IPS-18c (cell line): Measurements from ENCODE around the gene GAGE1.
"Not testable (repeated sequence)": the region's sequence is repeated elsewhere in the genome, so short reads cannot be mapped to it uniquely, and the experiment has no call there.

ENCODE experiments used
- H3K4me3 ChIP-seq: 2 replicates; pipeline ENCODE4 v1.7.0; 2013; ENCODE audit warnings: low read depth, mild to moderate bottlenecking, low read length, moderate library complexity; ENCODE audit not compliant: insufficient read depth
- H3K9me3 ChIP-seq: one replicate; pipeline ENCODE4 v1.6.1; 2013; ENCODE audit warnings: mild to moderate bottlenecking, low read length, moderate library complexity; ENCODE audit not compliant: control insufficient read depth, insufficient read depth

GAGE1 gene

GRCh38 chrX:49598720-49599119 lies at the start of gene GAGE1:
GAGE1 (plus strand) TSS chrX:49599020; CDS start chrX:49600175, 1,155 bp downstream.
- not testable (repeated sequence) for H3K4me3 ChIP-seq, H3K9me3 ChIP-seq

- H3K4me3 ChIP-seq, H3K9me3 ChIP-seq: not testable (repeated sequence)
Observed at GRCh38 chrX:49550989-49551388, 47.8 kb upstream of the GAGE1 start, which contains the start of gene GAGE12E. GAGE12E (plus strand) TSS chrX:49551289; CDS start chrX:49552444, 1,155 bp downstream.

- H3K4me3 ChIP-seq: not testable (repeated sequence)
Observed at GRCh38 chrX:49560542-49560941, 38.3 kb upstream of the GAGE1 start, which contains the start of gene GAGE12F. GAGE12F (plus strand) TSS chrX:49560842; CDS start chrX:49561997, 1,155 bp downstream.

GRCh38 chrX:49568728-49569127 lies 30.1 kb upstream of the GAGE1 start:
- not testable (repeated sequence) for H3K9me3 ChIP-seq, H3K4me3 ChIP-seq

More at GRCh38 chrX:49560542-49560941, 38.3 kb upstream of the GAGE1 start, which contains the start of gene GAGE12F:
- not testable (repeated sequence) for H3K9me3 ChIP-seq

GRCh38 chrX:49569152-49569551 lies 29.7 kb upstream of the GAGE1 start:
- not testable (repeated sequence) for H3K9me3 ChIP-seq, H3K4me3 ChIP-seq

- not testable (repeated sequence) for H3K9me3 ChIP-seq, H3K4me3 ChIP-seq
Observed at GRCh38 chrX:49570100-49570499, 28.7 kb upstream of the GAGE1 start, which contains the start of gene GAGE12G. GAGE12G (plus strand) TSS chrX:49570400; CDS start chrX:49571555, 1,155 bp downstream.

- not testable (repeated sequence) for H3K4me3 ChIP-seq, H3K9me3 ChIP-seq
Observed at GRCh38 chrX:49579649-49580048, 19.2 kb upstream of the GAGE1 start, which contains the start of gene GAGE12H. GAGE12H (plus strand) TSS chrX:49579949; CDS start chrX:49581104, 1,155 bp downstream.

GRCh38 chrX:49589196-49589595 lies 9.6 kb upstream of the GAGE1 start, which contains the start of gene GAGE2A:
GAGE2A (plus strand) TSS chrX:49589496; CDS start chrX:49590651, 1,155 bp downstream.
- H3K9me3 ChIP-seq, H3K4me3 ChIP-seq: not testable (repeated sequence)

- not testable (repeated sequence) for H3K9me3 ChIP-seq, H3K4me3 ChIP-seq
Observed at GRCh38 chrX:49589769-49590478, 8.9 kb upstream of the GAGE1 start.

GRCh38 chrX:49590488-49590887 lies 8.3 kb upstream of the GAGE1 start:
- not testable (repeated sequence) for H3K4me3 ChIP-seq, H3K9me3 ChIP-seq

GRCh38 chrX:49610718-49611310 lies 12.0 kb downstream of the GAGE1 start:
- peaks cover 6% of the 10 kb centered on the region for H3K9me3 ChIP-seq
- no peak overlapping the region for H3K4me3 ChIP-seq

GRCh38 chrX:49618574-49618973 lies 19.8 kb downstream of the GAGE1 start:
- H3K9me3 ChIP-seq: peaks cover 4% of the 10 kb centered on the region

GRCh38 chrX:49627086-49627777 lies 28.4 kb downstream of the GAGE1 start:
- Histone ChIP-seq H3K4me3 (no peak overlapping the region), H3K9me3 (peaks cover 16% of the 10 kb centered on the region)

More at GRCh38 chrX:49618574-49618973, 19.8 kb downstream of the GAGE1 start:
- no peak overlapping the region for H3K4me3 ChIP-seq

- H3K4me3 ChIP-seq: no peak overlapping the region
- H3K9me3 ChIP-seq: peaks cover 2% of the 10 kb centered on the region
Observed at GRCh38 chrX:49644991-49645637, 46.3 kb downstream of the GAGE1 start.

- Histone ChIP-seq H3K4me3 (no peak overlapping the region), H3K9me3 (no peaks in the 10 kb centered on the region)
Observed at GRCh38 chrX:49656533-49656932, 57.7 kb downstream of the GAGE1 start.
